Measurements from ENCODE around the gene PHRF1. TPM values are rescaled to one million over a fixed set of nuclear protein-coding genes. Genes with fewer than 3 reads are reported as not detected.

Gene PHRF1
- total and polyA plus RNA-seq, 2 donors = 17.0 to 23.7 TPM

DNA sequence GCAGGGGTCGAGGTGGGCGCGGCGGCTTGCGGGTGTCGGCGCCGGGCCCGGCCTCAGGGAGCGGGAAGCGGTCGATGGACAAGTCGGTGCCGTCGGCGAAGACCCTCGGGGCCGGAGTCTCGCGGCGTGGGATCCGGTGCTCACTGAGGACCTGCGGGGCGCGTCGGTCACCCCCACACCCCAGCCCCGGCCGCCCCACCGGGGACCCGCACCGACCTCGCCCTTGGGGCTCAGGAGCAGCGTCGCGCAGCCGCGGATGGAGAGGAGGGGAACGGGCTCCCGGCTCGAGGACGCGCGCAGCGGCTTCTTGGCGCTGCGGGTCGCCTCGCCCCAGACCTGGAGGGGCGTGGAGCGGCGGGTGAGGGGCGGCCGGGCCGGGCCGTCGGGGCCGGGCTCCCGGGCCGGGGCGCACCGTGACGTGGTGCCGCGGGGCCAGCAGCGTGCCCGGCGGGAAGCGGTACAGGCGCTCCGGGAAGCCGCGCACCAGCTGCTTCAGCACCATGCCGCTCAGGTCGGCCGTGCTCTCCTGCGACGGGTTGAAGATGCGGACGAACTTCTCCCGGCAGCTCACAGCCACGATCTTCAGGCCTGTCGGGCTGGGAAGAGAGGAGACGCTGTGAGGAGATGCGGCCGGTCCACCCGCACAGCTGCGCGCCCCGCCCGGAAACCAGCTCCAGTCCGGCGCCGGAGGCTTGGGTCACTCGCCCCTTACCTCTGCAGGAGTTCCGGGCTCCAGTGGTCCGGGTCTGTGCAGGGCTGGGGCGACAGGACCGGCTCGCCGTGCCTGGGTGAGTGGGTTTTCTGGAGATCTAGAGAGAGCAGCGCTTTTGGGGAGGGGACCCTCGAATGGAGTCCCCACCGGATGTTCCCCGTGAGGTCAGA, 20.2 kb upstream of the PHRF1 start:
- peak overlapping the region in 1 of 2 donors; percentile 61 for H3K4me3 ChIP-seq (ENCODE audit: low read length in 2 of 2)
- no peaks in the 10 kb centered on the region for H3K36me3 ChIP-seq (ENCODE audit: control insufficient read depth in 2 of 2, insufficient read depth in 2 of 2, low read length in 1 of 2)
- H3K9me3 ChIP-seq (ENCODE audit: control insufficient read depth in 2 of 2, insufficient read depth in 1 of 2, low read length in 1 of 2) = peaks cover 0 to 1% of the 10 kb centered on the region in 2 donors
- WGBS = 5% methylated on average over 104 of the region's 104 CpGs
- H3K27ac ChIP-seq (ENCODE audit: low read depth in 1 of 2, low read length in 1 of 2) = no peak overlapping the region
- H3K4me1 ChIP-seq (ENCODE audit: control insufficient read depth in 2 of 2, insufficient read depth in 2 of 2, low read length in 2 of 2) = peaks cover 16 to 22% of the 10 kb centered on the region in 2 donors
- H3K27me3 ChIP-seq (ENCODE audit: control insufficient read depth in 2 of 2, insufficient read depth in 1 of 2, low read length in 1 of 2) = peaks cover 44 to 74% of the 10 kb centered on the region in 2 donors
- DNase-seq (ENCODE audit: low read depth in 6 of 9, low spot score in 9 of 9) = no peak

GRCh38 chr11:556662-557256, 19.5 kb upstream of the PHRF1 start:
- Histone ChIP-seq H3K4me1 (ENCODE audit: control insufficient read depth in 2 of 2, insufficient read depth in 2 of 2, low read length in 2 of 2) (peaks cover 20 to 27% of the 10 kb centered on the region in 2 donors), H3K36me3 (ENCODE audit: control insufficient read depth in 2 of 2, insufficient read depth in 2 of 2, low read length in 1 of 2) (no peaks in the 10 kb centered on the region), H3K4me3 (ENCODE audit: low read length in 2 of 2) (no peak overlapping the region), H3K27me3 (ENCODE audit: control insufficient read depth in 2 of 2, insufficient read depth in 1 of 2, low read length in 1 of 2) (peaks cover 44 to 74% of the 10 kb centered on the region in 2 donors), H3K9me3 (ENCODE audit: control insufficient read depth in 2 of 2, insufficient read depth in 1 of 2, low read length in 1 of 2) (peaks cover 0 to 1% of the 10 kb centered on the region in 2 donors), H3K27ac (ENCODE audit: low read depth in 1 of 2, low read length in 1 of 2) (no peak overlapping the region)
- no peak for DNase-seq (ENCODE audit: low read depth in 6 of 9, low spot score in 9 of 9)
- WGBS = 75% methylated on average over 22 of the region's 22 CpGs

GRCh38 chr11:557328-558132, 18.7 kb upstream of the PHRF1 start:
- no peak overlapping the region for H3K27ac ChIP-seq (ENCODE audit: low read depth in 1 of 2, low read length in 1 of 2)
- H3K36me3 ChIP-seq (ENCODE audit: control insufficient read depth in 2 of 2, insufficient read depth in 2 of 2, low read length in 1 of 2) = no peaks in the 10 kb centered on the region
- H3K4me1 ChIP-seq (ENCODE audit: control insufficient read depth in 2 of 2, insufficient read depth in 2 of 2, low read length in 2 of 2) = peaks cover 20 to 31% of the 10 kb centered on the region in 2 donors
- 93% methylated on average over 24 of the region's 24 CpGs for WGBS
- H3K9me3 ChIP-seq (ENCODE audit: control insufficient read depth in 2 of 2, insufficient read depth in 1 of 2, low read length in 1 of 2) = peaks cover 0 to 1% of the 10 kb centered on the region in 2 donors
- peaks cover 44 to 72% of the 10 kb centered on the region in 2 donors for H3K27me3 ChIP-seq (ENCODE audit: control insufficient read depth in 2 of 2, insufficient read depth in 1 of 2, low read length in 1 of 2)
- no peak for DNase-seq (ENCODE audit: low read depth in 6 of 9, low spot score in 9 of 9)
- H3K4me3 ChIP-seq (ENCODE audit: low read length in 2 of 2) = no peak overlapping the region

DNA sequence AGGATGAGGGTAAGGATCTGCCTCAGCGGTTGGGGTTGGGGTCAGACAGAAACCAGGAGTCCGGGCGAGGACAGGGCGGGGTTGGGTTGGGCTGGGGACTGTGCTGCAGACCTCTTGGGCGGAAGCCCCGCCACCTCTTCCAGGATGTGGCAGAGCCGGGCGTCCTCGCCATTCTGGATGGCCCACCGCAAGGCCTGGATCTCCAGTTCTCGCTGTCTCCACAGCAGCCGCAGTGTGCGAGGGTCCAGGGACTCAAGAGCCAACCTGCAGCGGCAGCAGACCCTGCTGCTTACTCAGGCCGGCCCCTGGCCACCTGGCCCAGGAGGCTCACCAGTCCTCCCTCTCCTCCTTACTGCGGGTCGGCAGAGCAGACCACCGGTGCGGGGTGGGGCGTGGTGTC, 17.8 kb upstream of the PHRF1 start:
- H3K9me3 ChIP-seq (ENCODE audit: control insufficient read depth in 2 of 2, insufficient read depth in 1 of 2, low read length in 1 of 2) = peaks cover 0 to 1% of the 10 kb centered on the region in 2 donors
- peaks cover 44 to 62% of the 10 kb centered on the region in 2 donors for H3K27me3 ChIP-seq (ENCODE audit: control insufficient read depth in 2 of 2, insufficient read depth in 1 of 2, low read length in 1 of 2)
- no peak overlapping the region for H3K4me3 ChIP-seq (ENCODE audit: low read length in 2 of 2)
- peaks cover 20 to 35% of the 10 kb centered on the region in 2 donors for H3K4me1 ChIP-seq (ENCODE audit: control insufficient read depth in 2 of 2, insufficient read depth in 2 of 2, low read length in 2 of 2)
- WGBS = 93% methylated on average over 20 of the region's 20 CpGs
- peaks cover 0 to 9% of the 10 kb centered on the region in 2 donors for H3K36me3 ChIP-seq (ENCODE audit: control insufficient read depth in 2 of 2, insufficient read depth in 2 of 2, low read length in 1 of 2)
- H3K27ac ChIP-seq (ENCODE audit: low read depth in 1 of 2, low read length in 1 of 2) = no peak overlapping the region
- DNase-seq (ENCODE audit: low read depth in 6 of 9, low spot score in 9 of 9) = no peak

DNA sequence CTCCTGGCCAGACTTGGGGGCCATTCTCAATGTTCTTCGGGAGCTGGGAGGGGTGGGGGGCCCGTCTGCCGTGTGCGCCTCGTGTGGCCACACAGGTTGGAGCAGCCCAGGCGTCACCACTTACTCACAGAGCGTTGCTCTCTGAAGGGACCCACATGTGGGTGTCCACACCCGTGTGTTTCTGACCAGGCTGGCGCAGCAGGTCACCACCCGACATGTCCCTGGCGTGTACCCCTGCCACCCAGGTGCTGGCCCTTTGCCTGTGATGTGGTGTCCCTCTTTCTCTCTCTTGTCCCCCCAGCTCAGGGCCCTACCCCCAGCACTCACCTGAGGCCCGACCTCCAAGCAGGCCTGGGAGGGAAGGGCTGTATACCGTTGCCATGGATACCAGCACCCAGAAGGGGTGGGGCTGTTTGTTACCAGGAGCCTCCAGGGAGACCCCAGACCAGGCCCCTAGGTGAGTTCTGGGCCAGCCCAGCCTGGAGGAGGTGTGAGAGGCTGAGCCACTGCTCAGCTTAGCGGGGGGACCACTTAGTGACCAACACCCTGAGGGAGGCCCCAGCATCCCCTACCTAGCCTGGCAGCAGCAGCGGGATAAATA, 17.1 kb upstream of the PHRF1 start:
- Histone ChIP-seq H3K27me3 (ENCODE audit: control insufficient read depth in 2 of 2, insufficient read depth in 1 of 2, low read length in 1 of 2) (peaks cover 44 to 56% of the 10 kb centered on the region in 2 donors), H3K4me1 (ENCODE audit: control insufficient read depth in 2 of 2, insufficient read depth in 2 of 2, low read length in 2 of 2) (peaks cover 20 to 35% of the 10 kb centered on the region in 2 donors), H3K4me3 (ENCODE audit: low read length in 2 of 2) (no peak overlapping the region), H3K36me3 (ENCODE audit: control insufficient read depth in 2 of 2, insufficient read depth in 2 of 2, low read length in 1 of 2) (peaks cover 3 to 16% of the 10 kb centered on the region in 2 donors), H3K9me3 (ENCODE audit: control insufficient read depth in 2 of 2, insufficient read depth in 1 of 2, low read length in 1 of 2) (peaks cover 0 to 1% of the 10 kb centered on the region in 2 donors), H3K27ac (ENCODE audit: low read depth in 1 of 2, low read length in 1 of 2) (no peak overlapping the region)
- WGBS = 93% methylated on average over 15 of the region's 15 CpGs
- no peak for DNase-seq (ENCODE audit: low read depth in 6 of 9, low spot score in 9 of 9)

- no peak for DNase-seq (ENCODE audit: low read depth in 6 of 9, low spot score in 9 of 9)
- peaks cover 15 to 29% of the 10 kb centered on the region in 2 donors for H3K4me1 ChIP-seq (ENCODE audit: control insufficient read depth in 2 of 2, insufficient read depth in 2 of 2, low read length in 2 of 2)
- H3K27me3 ChIP-seq (ENCODE audit: control insufficient read depth in 2 of 2, insufficient read depth in 1 of 2, low read length in 1 of 2) = peaks cover 41 to 50% of the 10 kb centered on the region in 2 donors
- no peak overlapping the region for H3K27ac ChIP-seq (ENCODE audit: low read depth in 1 of 2, low read length in 1 of 2)
- peak overlapping the region; percentile 59 to 97 for H3K4me3 ChIP-seq (ENCODE audit: low read length in 2 of 2)
- WGBS = 87% methylated on average over 18 of the region's 18 CpGs
- H3K9me3 ChIP-seq (ENCODE audit: control insufficient read depth in 2 of 2, insufficient read depth in 1 of 2, low read length in 1 of 2) = peaks cover 0 to 1% of the 10 kb centered on the region in 2 donors
- H3K36me3 ChIP-seq (ENCODE audit: control insufficient read depth in 2 of 2, insufficient read depth in 2 of 2, low read length in 1 of 2) = peaks cover 3 to 16% of the 10 kb centered on the region in 2 donors
These were observed 16.5 kb upstream of the PHRF1 start for GRCh38 chr11:559712-560304.

GRCh38 chr11:560305-561147, 15.7 kb upstream of the PHRF1 start, which contains the start of the genes LMNTD2 and RASSF7:
Gene LMNTD2 (minus strand): TSS chr11:560738. CDS start chr11:560716, 22 bp downstream.
Gene RASSF7 (plus strand): TSS chr11:560970. CDS start chr11:561769, 799 bp downstream.
- H3K4me3 ChIP-seq (ENCODE audit: low read length in 2 of 2) = peak within 1 kb of the TSS; percentile 59 to 97
- peak; percentile 67 to 95 (median 88) for DNase-seq (ENCODE audit: low read depth in 6 of 9, low spot score in 9 of 9)
- H3K27ac ChIP-seq (ENCODE audit: low read depth in 1 of 2, low read length in 1 of 2) = peak within 1 kb of the TSS; percentile 76
- 3% methylated on average over 95 of the region's 95 CpGs for WGBS
- H3K9me3 ChIP-seq (ENCODE audit: control insufficient read depth in 2 of 2, insufficient read depth in 1 of 2, low read length in 1 of 2) = peaks cover 0 to 1% of the 10 kb centered on the region in 2 donors
- H3K36me3 ChIP-seq (ENCODE audit: control insufficient read depth in 2 of 2, insufficient read depth in 2 of 2, low read length in 1 of 2) = peaks cover 3 to 16% of the 10 kb centered on the region in 2 donors
- H3K4me1 ChIP-seq (ENCODE audit: control insufficient read depth in 2 of 2, insufficient read depth in 2 of 2, low read length in 2 of 2) = peaks cover 11 to 27% of the 10 kb centered on the region in 2 donors
- peaks cover 36 to 44% of the 10 kb centered on the region in 2 donors for H3K27me3 ChIP-seq (ENCODE audit: control insufficient read depth in 2 of 2, insufficient read depth in 1 of 2, low read length in 1 of 2)

Measured in thymus (tissue), 11 donors.